Lung (tissue), 12 donors: ENCODE data around the gene SCAANT1. TPM values are rescaled to one million over a fixed set of nuclear protein-coding genes. Genes with fewer than 3 reads are reported as not detected.

Experiments
- ATAC-seq: fragments of 200-7000 bp; cut with Tn5 transposase; one replicate; pipeline ENCODE4 v1.9.1; 2020; ENCODE audit warnings: moderate number of reproducible peaks; ENCODE audit not compliant: insufficient read depth, low FRiP score
- DNase-seq, 3 donors: peaks; one replicate each; pipeline ENCODE4 v3.0.0-alpha.2; 2013 to 2017
- H3K27ac ChIP-seq, 2 donors: one replicate each; pipeline ENCODE4 v1.5.1; 2013; ENCODE audit warnings: mild to moderate bottlenecking in 2 of 2, moderate library complexity in 2 of 2, control low read depth in 1 of 2, inconsistent platforms in 1 of 2, low read depth in 1 of 2, low read length in 1 of 2
- H3K27me3 ChIP-seq, 3 donors: one replicate each; pipeline ENCODE4 v1.5.1; 2013; ENCODE audit warnings: low read length in 2 of 3; ENCODE audit not compliant: control insufficient read depth in 3 of 3, insufficient read depth in 3 of 3
- H3K36me3 ChIP-seq, 4 donors: one replicate each; pipeline ENCODE4 v1.5.1; 2013; ENCODE audit warnings: low read length in 4 of 4, mild to moderate bottlenecking in 1 of 4, moderate library complexity in 1 of 4; ENCODE audit not compliant: control insufficient read depth in 4 of 4, insufficient read depth in 4 of 4
- H3K4me1 ChIP-seq, 5 donors: one replicate each; pipeline ENCODE4 v1.5.1; 2013; ENCODE audit warnings: low read length in 5 of 5, mild to moderate bottlenecking in 2 of 5, moderate library complexity in 1 of 5; ENCODE audit not compliant: control insufficient read depth in 5 of 5, insufficient read depth in 5 of 5
- H3K4me3 ChIP-seq: one replicate; pipeline ENCODE4 v1.5.1; 2013; ENCODE audit warnings: mild to moderate bottlenecking, control low read depth, moderate library complexity
- H3K9ac ChIP-seq, 2 donors: one replicate each; pipeline ENCODE4 v1.5.1; 2013; ENCODE audit warnings: low read length in 2 of 2, control low read depth in 1 of 2; ENCODE audit not compliant: insufficient read depth in 1 of 2
- H3K9me3 ChIP-seq, 4 donors: one replicate each; pipeline ENCODE4 v1.5.1; 2013; ENCODE audit warnings: low read length in 3 of 4, mild to moderate bottlenecking in 1 of 4, moderate library complexity in 1 of 4; ENCODE audit not compliant: control insufficient read depth in 4 of 4, insufficient read depth in 3 of 4
- CTCF ChIP-seq: IDR thresholded peaks from 2 replicates; pipeline ENCODE4 v1.5.1; 2012; ENCODE audit warnings: mild to moderate bottlenecking; ENCODE audit errors: control extremely low read depth, extremely low read depth
- WGBS, 2 donors: extraction: QIAGEN DNeasy Blood & Tissue Kit; methylation state at CpG; one replicate each; pipeline ENCODE4 v1.1.7; 2013; 5-methylcytosine and 5-hydroxymethylcytosine counted together
- polyA plus RNA-seq, 2 donors: library from polyadenylated mRNA; stranded (reverse); fragments of 200-250 nt; gene quantifications; one replicate each; pipeline ENCODE4 v1.2.1, GENCODE V29; 2013
- total RNA-seq, 2 donors: library from RNA; depleted of rRNA in 1 of 2; stranded (reverse); fragments of >200 nt in 1 of 2; gene quantifications; one replicate each; pipeline ENCODE4 v1.2.1, GENCODE V29; 2014 to 2021
- donor health status: control.
- donor health status: control.
- donor health status: Bipolar disorder and iron deficiency.
- donor health status: healthy.
- donor health status: DM: yes; HTN: yes; CAD: no.

The SCAANT1 gene
- total and polyA plus RNA-seq, 4 donors: not detected

GRCh38 chr3:63875510-63875909 is 36.7 kb downstream of the SCAANT1 start:
- no peak overlapping the region for H3K4me3 ChIP-seq
- no peaks in the 10 kb centered on the region for H3K36me3 ChIP-seq
- H3K4me1 ChIP-seq: peaks cover 0 to 18% (median 5%) of the 10 kb centered on the region in 5 donors
- no peak for DNase-seq
- H3K9ac ChIP-seq: no peak overlapping the region
- H3K9me3 ChIP-seq: no peaks in the 10 kb centered on the region
- ATAC-seq: no peak
- no peak overlapping the region for H3K27ac ChIP-seq
- no peaks in the 10 kb centered on the region for H3K27me3 ChIP-seq
- TF ChIP-seq CTCF: no peak
- WGBS, 2 donors: 80 to 86% methylated on average over 2 of the region's 2 CpGs

GRCh38 chr3:63874769-63875168 is 37.4 kb downstream of the SCAANT1 start:
- H3K27ac ChIP-seq: no peak overlapping the region
- ATAC-seq (no peak), DNase-seq (no peak)
- no peaks in the 10 kb centered on the region for H3K36me3 ChIP-seq
- no peak overlapping the region for H3K9ac ChIP-seq
- no peaks in the 10 kb centered on the region for H3K27me3 ChIP-seq
- H3K9me3 ChIP-seq: no peaks in the 10 kb centered on the region
- no peak for TF ChIP-seq CTCF
- no peak overlapping the region for H3K4me3 ChIP-seq
- H3K4me1 ChIP-seq: peaks cover 0 to 18% (median 5%) of the 10 kb centered on the region in 5 donors
- 41 to 65% methylated on average over 3 of the region's 3 CpGs for WGBS, 2 donors

GRCh38 chr3:63872135-63872924 is 39.9 kb downstream of the SCAANT1 start:
- ATAC-seq: no peak
- no peak for TF ChIP-seq CTCF
- WGBS, 2 donors: 91 to 98% methylated on average over 2 of the region's 2 CpGs
- Histone ChIP-seq H3K27me3 (no peaks in the 10 kb centered on the region), H3K9me3 (no peaks in the 10 kb centered on the region), H3K36me3 (no peaks in the 10 kb centered on the region), H3K9ac (no peak overlapping the region), H3K4me1 (peaks cover 0 to 9% (median 5%) of the 10 kb centered on the region in 5 donors), H3K4me3 (no peak overlapping the region), H3K27ac (no peak overlapping the region)
- DNase-seq: no peak
